Stimulated activated CD4-positive, alpha-beta T cell treated with anti-CD3 and anti-CD28 coated beads, Interleukin-12 subunit alpha, Interleukin-12 subunit beta, amount 100 ng/mL, for 24 hours (primary cell): Measurements from ENCODE around the gene NBEA.
"Not testable (repeated sequence)": the region's sequence is repeated elsewhere in the genome, so short reads cannot be mapped to it uniquely, and the experiment has no call there.

Experiments
- DNase-seq, 2 experiments: peaks; one replicate each; pipeline ENCODE4 v3.0.0-alpha.2; 2020; ENCODE audit warnings: low read depth in 2 of 2

Gene NBEA, protein sequence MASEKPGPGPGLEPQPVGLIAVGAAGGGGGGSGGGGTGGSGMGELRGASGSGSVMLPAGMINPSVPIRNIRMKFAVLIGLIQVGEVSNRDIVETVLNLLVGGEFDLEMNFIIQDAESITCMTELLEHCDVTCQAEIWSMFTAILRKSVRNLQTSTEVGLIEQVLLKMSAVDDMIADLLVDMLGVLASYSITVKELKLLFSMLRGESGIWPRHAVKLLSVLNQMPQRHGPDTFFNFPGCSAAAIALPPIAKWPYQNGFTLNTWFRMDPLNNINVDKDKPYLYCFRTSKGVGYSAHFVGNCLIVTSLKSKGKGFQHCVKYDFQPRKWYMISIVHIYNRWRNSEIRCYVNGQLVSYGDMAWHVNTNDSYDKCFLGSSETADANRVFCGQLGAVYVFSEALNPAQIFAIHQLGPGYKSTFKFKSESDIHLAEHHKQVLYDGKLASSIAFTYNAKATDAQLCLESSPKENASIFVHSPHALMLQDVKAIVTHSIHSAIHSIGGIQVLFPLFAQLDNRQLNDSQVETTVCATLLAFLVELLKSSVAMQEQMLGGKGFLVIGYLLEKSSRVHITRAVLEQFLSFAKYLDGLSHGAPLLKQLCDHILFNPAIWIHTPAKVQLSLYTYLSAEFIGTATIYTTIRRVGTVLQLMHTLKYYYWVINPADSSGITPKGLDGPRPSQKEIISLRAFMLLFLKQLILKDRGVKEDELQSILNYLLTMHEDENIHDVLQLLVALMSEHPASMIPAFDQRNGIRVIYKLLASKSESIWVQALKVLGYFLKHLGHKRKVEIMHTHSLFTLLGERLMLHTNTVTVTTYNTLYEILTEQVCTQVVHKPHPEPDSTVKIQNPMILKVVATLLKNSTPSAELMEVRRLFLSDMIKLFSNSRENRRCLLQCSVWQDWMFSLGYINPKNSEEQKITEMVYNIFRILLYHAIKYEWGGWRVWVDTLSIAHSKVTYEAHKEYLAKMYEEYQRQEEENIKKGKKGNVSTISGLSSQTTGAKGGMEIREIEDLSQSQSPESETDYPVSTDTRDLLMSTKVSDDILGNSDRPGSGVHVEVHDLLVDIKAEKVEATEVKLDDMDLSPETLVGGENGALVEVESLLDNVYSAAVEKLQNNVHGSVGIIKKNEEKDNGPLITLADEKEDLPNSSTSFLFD (N-terminal part only)

DNA sequence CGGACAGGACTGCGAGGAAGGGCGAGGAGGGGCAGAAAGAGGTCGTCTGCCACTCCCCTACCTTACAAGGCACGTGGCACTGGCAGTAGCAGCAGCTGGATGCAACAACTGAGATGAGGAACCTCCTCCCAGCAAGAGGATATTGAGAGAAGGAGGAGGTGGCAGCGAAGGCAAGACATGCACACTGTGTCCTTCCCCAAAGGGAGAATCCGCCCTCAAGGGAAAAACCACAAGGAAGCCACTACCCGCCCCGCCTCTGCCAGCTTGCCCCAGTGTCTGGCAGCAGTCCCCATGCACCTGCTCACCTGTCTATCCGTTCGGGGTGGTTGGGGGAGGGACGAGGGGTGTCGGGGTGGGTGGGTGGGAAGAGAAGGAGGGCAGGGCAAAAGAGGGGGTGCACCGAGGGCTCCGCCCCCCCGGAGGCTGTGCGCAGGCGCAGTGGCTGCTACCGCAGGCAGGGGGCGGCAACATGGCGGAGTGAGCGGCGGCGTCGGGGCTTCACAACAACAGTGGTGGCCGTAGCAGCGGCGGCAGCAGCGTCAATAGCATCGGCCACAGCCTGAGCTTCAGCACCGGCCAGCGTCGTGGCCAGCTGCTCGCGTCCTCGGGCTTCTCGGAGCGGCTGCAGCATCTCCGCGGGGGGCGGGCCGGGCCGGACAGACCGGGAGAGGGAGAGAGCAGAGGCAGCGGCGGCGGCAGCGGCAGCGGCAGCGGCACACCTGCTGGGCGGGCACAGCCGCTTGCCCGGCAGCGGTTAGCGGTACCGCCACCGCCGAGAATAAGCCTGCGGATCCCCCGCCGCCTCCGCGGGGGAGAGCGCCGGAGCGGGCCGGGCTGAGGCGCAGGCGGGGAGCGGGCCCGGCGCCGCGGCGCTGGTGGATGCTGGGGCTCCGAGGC is at the start of gene NBEA:
Gene NBEA (plus strand): TSS at position 436 of the 897 bp plus-strand sequence. CDS start 551 bp downstream, outside the sequence.
- peak; percentile 55 to 65 for DNase-seq

DNA sequence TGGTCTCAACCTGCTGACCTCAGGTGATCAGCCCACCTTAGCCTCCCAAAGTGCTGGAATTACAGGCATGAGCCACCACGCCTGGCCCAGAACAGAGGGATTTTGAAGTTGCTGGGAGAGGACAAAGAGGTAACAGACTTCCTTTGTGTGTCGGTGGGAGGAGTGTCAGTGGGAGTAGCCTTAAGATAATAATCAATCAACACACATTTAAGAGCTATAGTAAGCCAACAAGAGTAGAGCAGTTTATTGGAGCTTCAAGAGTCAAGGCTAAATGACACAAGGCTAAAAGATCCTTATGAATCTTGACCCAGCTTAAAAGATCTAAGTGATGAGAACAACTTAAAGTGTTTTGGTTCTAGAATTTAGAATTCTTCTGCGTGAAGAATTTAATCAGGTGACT is 47.3 kb upstream of the NBEA start:
- no peak for DNase-seq

DNA sequence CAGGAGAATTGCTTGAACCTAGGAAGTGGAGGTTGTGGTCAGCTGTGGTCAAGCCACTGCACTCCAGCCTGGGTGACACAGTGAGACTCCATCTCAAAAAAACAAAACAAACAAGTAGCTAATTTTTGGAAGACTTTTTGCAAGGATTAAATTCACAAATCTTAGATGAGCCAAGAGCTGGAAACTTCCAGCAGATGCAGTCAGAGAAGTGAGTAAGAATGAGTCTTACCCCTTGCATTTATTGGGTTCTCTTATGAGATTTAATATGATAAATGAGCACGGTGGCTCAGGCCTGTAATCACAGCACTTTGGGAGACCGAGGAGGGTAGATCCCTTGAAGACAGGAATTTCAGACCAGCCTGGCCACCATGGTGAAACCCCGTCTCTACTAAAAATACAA is 44.9 kb upstream of the NBEA start:
- no peak for DNase-seq

DNA sequence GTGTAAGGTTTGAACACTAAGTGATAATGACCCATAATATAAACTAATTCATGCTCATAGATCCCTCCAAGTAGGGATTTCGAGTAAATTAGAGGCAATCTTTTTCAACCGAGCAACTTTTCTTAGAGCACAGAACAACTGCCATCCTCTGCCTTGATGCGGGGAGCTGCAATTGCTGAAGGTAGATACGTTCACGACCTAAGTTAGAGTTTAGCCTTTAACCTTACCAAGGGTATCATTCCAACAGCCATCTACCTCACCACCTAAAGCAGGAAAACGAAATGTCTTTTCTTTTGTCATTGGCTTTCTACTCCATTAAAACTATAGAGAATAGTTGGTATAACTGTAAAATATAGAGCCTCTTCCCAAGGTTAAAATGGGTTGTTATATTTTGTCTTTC is 42.2 kb upstream of the NBEA start:
- no peak for DNase-seq

DNA sequence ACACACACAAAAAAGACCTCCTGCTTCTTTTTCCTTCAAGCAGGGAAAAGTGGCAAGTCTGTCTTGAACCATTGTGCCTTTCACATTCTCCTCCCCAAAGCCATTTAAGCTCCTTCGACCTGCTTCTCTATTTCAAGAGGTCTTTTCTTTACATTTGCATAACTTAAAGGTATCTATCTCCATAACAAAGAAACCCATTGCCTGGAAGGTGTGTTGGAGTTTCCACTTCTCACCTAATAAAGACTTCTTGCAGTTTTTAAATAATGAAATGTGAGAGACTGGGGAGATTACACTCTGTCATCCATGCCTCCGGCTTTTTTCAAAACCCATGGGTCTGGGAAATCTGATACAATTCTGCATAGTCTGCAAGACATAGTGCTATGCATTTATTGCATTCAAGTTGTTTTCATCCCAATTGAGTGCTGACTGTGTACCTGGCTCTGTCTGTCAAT is 41.8 kb upstream of the NBEA start:
- DNase-seq: no peak

DNA sequence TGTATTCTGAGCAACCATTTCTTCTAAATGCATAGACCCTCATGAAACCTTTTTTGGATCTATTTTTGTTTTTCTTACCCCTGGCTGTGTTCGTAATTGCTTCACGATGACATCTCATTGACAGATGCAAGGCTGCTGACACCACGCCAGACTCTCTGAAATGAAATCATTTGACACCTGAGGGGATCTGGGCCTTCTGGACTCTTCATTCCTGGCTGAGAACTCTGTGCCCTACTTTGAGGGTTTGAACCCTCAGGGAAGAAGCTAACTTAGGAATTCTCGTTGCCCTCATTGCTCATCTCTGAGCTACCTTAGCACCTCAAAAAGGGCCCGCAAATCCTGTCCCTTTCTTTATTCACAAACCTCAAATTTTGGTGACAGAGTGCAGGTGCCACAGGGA is 40.5 kb upstream of the NBEA start:
- no peak for DNase-seq

DNA sequence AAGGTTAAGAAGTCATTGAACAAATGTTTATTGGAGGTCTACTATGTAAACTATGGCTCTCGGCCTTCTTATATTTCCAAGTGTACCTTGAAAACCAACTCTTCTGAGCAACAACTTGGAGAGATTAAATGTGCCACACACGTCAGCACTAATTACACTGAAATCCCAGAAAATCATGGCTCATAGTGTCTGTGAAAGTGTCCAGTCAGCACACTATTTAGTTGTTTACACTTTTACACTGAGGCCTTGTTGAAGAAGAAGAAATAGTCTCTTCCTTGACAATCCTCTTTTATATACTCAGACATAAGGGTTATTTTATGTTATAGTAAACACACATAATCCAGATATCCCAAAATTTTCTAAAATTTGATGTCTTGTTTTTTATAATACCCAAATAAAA is 30.9 kb upstream of the NBEA start:
- DNase-seq: no peak

DNA sequence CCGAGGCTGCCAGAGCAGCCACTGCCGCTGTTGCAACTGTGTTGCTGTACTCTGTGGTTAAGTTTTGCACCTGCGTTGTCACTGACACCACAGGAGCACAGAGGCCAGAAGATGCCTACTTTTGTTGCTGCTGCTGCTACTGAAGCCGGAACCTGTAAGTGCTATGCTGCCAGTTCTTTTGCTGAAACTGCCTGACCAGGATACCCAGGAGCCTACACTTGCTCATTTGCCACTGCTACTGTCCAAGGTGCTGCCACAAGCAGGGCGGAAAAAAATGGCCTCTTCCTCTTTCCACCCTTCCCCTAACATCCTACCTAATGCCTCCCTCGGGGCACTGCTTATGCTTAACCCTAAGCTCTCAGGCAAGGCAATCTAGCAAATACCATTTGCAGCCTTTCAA is 29.0 kb upstream of the NBEA start:
- no peak for DNase-seq

DNA sequence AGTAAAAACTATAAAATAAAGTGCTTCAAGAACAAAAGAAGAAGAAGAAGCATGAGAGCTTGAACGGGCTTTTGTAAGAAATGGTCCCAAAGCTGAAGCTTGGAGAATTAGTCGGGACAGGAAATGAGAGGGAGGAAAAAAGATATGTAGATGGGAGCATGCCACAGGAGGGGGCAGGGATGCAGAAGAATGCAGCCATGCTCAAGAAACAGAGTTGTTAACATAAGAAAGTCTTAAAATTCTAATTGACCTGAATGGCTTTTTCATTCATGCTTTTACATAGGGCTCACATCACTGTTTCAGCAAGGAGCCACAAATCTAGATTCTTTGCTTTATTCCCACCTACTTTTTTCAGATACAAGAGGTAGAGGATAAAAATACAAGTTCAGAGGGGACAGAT is 27.7 kb upstream of the NBEA start:
- DNase-seq: no peak

DNA sequence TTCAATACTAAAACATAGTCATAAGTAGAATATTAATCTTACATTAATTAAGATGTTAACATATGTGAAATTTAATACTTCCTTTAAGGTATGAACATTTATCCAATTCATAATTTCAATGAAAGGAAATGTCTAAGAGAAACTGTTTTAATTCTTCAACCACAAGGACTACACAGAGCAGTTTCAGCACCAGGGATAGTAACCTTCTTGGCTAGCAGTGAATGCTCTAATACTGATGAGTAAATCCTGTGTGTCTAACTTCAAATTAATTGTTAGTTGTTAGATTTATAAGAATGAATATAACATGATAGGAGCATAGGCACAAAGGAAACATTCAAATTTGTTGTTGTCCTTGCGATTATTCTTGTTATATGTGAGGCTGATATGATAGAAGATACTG is 15.6 kb upstream of the NBEA start:
- no peak for DNase-seq

DNA sequence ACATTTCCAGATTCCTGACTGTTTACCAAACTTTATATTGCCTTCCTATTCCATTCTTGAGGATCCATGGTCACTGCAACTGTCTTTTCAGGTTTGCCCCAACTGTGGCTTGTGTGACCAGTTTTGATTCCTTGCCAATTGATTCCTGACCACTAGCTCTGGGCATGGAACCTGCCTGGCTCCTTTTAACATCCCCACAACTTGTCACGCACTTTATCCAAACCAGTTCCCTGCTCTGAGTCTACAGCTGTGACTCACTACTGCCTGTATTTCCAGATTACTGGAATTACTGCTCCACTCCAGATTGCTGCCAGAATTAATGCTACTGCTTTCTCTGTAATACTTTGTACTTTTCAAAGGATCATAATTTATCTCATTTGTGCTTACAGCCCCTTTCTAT is 13.4 kb upstream of the NBEA start:
- not testable (repeated sequence) for DNase-seq

DNA sequence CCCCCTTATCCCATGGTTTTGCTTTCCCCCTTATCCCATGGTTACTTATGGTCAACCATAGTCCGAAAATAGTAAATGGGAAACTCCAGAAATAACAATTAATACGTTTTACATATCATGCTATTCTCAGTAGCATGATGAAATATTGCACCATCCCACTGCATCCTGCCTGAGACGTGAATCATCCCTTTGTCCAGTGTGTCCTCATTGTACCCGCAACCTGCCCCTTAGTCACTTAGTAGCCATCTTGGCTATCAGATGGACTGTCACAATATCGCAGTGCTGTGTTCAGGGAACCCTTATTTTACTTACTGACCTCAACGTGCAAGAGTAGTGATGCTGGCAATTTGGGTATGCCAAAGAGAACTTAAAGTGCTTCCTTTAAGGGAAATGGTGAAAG is 10.5 kb upstream of the NBEA start:
- no peak for DNase-seq

DNA sequence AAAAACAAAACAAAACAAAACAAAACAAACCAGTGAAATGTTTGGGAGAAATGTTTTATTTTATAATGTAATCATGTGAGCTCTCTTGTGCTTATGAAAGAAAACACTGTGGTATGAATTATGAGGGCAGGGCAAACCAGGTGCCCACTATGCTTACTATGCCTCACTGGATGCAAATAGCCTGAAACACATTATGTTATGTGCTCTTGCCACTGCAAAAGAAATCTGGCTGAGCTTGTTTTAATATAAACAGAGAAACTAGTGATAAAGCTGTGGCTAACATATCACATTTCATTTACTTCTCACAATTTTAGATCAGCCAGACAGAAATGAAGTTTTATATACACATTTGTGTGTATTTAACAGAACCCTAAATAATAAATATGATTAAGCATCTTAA is 8.7 kb upstream of the NBEA start:
- no peak for DNase-seq

DNA sequence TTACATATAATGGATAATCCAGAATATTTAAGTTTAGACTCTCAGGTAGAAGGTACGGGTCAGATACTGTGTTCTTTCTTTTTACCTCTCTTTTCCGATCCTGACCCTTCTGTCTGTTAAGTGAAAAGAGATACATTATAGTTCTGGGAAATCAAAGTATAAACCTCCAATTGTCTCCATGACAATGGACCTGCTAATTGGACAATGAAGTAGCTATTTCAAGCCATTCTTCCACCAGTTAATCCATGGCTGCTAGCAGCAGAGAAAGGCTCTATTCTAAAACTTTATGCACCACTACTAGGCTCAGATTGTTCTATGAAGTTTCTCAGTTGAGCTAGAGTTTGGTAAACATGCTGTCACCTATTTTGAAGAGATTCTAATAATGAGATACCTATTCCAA is 8.3 kb upstream of the NBEA start:
- no peak for DNase-seq

DNA sequence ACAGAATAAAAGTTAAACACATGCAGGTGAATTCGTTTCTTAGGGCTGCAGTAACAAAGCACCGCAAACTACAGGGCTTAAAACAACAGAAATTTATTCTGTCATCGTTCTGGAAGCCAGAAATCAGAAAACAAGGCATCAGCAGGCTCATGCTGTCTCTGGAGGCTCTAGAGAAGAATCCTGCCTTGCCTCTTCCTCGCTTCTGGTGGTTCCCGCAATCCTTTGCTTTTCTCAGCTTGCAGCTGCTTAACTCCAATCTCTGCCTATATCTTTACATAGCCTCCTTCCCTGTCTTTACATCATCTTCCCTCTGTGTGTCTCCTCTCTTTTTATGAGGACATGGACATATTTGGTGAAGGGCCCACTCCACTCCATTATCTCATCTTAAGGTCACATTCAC is 6.2 kb upstream of the NBEA start:
- no peak for DNase-seq

DNA sequence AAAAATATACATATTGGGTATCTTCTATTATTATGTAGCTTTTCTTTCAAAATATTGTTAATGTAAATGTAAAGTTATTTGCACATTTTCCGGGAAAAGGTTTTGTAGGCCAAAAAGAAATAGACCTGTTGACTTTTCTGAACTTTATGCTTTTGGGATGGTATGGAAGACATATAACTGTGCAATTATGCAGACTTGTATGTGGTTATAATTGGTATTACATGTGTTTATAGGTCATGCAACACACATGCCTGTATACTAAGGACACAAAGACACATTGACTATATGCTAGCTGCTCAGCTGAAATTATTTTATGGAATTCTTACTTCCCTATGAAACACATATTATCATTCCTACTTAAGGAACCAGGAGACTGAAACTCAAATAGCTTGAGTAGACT is 2.3 kb upstream of the NBEA start:
- no peak for DNase-seq

DNA sequence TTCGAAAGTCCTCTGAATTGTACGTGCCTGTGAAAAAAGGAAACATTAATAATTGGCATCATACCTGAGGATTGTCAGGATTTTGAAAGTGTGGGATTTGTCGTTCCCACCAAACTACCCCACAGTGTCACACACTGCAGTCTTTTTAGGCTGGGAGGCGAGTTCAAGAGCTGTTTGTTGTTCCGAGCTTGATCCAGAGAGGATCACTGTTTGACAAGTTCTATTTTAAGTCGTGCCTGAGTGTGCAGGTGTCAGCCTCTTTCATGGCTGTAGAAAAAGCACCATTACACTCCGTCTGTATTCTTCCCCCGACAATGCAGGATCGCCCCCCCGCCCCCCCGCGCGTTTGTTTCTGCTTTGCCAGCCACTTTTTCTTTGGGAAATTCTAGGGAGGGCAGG is 635 bp upstream of the NBEA start:
- no peak for DNase-seq

DNA sequence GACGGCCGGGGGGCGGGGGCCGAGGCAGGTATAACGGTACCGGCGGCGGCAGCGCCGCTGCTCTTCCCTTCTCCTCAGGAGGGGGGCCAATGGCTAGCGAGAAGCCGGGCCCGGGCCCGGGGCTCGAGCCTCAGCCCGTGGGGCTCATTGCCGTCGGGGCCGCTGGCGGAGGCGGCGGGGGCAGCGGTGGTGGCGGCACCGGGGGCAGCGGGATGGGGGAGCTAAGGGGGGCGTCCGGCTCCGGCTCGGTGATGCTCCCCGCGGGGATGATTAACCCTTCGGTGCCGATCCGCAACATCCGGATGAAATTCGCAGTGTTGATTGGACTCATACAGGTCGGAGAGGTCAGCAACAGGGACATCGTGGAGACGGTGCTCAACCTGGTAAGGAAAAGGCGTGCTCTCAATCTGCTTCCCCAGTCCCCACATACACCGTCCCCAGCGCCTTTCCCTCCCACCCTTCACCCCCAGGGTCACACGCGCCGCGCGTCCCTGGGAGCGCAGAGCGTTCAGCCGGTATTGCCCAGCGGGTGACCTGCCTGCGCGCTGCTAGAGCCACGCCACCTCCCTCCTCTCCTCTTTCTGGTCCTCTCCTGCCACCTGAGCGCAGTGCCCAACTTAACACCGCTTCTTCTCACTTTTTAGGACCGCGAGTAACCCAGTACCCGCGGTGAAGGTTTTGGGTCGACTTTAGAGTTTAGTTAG is 814 bp downstream of the NBEA start:
- peak in 1 of 2 experiments; percentile 0 for DNase-seq

DNA sequence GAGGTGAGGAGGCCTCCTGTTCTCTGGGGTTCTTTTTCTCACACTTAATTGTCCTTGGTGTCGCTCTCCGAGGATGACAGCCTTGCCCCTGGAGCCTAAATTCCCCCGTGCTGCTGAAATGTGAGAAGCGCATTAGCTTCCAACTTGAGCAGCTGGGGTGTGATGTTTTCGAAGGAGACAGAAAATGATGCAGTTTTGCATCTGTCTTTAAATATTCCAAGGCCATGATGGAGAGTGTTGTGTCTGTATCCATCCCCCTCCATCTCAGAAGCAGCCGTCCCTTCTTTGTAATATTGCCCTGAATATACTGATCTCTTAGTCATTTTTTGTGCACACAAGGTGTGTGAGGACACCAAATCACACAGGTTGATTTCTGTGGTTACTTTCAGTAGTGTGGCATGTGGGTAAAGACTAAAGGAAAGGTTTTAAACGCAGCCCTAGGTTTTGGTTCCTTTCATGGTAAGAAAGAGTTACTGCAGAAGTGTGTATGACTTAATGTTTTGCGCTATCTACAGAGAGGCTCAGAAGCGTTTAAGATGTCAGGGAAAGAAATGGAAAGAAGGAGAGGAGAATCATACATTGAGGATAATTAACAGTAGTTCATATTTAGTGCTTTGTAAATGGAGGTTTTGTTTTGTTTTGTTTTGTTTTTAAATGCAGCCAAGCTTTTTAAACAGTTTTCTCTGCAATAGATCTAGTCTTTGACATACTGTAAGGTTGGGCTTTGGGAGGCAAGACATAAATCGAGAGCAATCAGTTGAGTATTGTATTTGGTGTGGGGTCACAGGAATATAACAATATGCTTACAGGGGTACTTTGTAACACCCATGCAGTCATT is 1.6 kb downstream of the NBEA start:
- no peak for DNase-seq

DNA sequence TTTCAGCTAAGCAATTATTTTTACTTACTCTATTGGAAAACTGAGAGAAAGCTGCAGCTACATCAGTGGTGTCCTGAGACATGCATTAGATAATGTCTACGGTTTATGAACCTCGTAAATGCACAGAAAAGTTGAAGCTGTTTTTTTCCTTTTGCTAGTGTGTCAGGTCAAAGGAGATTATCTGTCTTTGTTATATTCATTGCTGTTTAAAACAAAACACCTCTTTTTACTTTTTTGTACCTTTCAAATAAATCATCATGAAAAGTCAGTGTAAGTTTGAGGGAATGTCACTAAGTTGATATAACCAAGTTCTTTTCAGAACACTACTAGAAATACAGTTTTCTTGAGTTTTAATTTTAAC is 2.2 kb downstream of the NBEA start:
- no peak for DNase-seq
